Measurements from ENCODE around the gene HAGHL.

DNA sequence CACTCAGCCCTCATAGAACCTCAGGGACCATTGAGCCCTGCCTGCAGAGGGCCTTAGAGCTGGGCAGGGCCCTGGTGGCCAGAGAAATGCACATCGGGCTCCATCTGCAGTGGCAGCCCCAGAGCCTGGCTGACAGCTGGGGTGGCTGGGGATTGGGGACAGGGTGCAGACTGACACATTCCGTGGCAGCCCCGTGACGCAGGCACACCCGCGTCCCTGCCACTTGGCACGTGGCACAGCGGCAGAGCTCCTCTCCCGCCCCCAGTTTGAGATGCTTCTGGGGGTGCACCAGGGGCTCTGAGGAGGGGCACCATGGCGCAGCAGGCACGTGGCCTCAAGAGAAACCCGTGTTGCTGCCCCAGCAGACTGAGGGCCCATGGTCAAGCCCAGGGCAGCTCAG, 23.5 kb upstream of the HAGHL start:
- no peak for TF ChIP-seq EZH2 (IDR thresholded peaks at IDR 0.05; ENCODE audit: borderline replicate concordance, low read length)
- TF ChIP-seq, protein P1, sequence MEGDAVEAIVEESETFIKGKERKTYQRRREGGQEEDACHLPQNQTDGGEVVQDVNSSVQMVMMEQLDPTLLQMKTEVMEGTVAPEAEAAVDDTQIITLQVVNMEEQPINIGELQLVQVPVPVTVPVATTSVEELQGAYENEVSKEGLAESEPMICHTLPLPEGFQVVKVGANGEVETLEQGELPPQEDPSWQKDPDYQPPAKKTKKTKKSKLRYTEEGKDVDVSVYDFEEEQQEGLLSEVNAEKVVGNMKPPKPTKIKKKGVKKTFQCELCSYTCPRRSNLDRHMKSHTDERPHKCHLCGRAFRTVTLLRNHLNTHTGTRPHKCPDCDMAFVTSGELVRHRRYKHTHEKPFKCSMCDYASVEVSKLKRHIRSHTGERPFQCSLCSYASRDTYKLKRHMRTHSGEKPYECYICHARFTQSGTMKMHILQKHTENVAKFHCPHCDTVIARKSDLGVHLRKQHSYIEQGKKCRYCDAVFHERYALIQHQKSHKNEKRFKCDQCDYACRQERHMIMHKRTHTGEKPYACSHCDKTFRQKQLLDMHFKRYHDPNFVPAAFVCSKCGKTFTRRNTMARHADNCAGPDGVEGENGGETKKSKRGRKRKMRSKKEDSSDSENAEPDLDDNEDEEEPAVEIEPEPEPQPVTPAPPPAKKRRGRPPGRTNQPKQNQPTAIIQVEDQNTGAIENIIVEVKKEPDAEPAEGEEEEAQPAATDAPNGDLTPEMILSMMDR (IDR thresholded peaks at IDR 0.05; ENCODE audit: low read length) = no peak

Data from OCI-LY1 (cell line).